H7 (cell line): ENCODE data around the gene TP53RK. TPM values are rescaled to one million over a fixed set of nuclear protein-coding genes. Genes with fewer than 3 reads are reported as not detected.

ENCODE experiments used
- DNase-seq: peaks from one replicate; pipeline ENCODE4 v3.0.0; 2012
- H3K27me3 ChIP-seq: 2 replicates; pipeline ENCODE4 v1.6.0; 2011; ENCODE audit warnings: mild to moderate bottlenecking, low read length; ENCODE audit not compliant: control insufficient read depth, insufficient read depth
- H3K36me3 ChIP-seq: replicated peaks from 2 replicates; pipeline ENCODE4 v1.5.1; 2011; ENCODE audit warnings: low read length; ENCODE audit not compliant: control insufficient read depth, insufficient read depth
- H3K4me3 ChIP-seq: 2 replicates; pipeline ENCODE4 v1.5.1; 2011; ENCODE audit warnings: low read depth, mild to moderate bottlenecking, control low read depth, low read length, moderate library complexity; ENCODE audit not compliant: insufficient read depth
- total RNA-seq: library from RNA; depleted of rRNA; stranded (reverse); fragments of >200 nt; shearing (Covaris generic); gene quantifications from 2 replicates; pipeline ENCODE4 v1.2.3, GENCODE V29; 2014

Gene TP53RK
- total RNA-seq, 1 experiment from 2014 or later, result 20.0 TPM

DNA sequence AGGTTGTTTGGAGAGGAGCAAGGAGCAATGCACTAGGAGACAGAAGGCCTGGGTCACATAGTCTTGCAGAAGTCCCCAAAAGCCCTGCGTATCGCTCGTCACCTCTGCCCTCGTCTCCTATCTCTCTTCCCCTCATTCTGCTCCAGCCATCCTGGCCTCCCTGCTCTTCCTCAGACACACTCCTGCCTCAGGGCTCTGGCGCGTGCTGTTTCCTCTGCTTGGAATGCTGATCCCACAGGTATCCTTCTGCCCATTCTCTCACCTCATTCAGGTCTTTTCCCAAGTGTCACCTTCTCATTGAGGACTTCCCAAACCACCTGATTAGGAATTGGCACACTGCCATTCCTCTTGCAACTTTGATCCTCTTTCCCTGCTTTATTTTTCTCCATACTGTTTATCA is 11.2 kb upstream of the TP53RK start:
- Histone ChIP-seq H3K4me3 (no peak overlapping the region), H3K36me3 (no peaks in the 10 kb centered on the region), H3K27me3 (no peaks in the 10 kb centered on the region)
- no peak for DNase-seq

DNA sequence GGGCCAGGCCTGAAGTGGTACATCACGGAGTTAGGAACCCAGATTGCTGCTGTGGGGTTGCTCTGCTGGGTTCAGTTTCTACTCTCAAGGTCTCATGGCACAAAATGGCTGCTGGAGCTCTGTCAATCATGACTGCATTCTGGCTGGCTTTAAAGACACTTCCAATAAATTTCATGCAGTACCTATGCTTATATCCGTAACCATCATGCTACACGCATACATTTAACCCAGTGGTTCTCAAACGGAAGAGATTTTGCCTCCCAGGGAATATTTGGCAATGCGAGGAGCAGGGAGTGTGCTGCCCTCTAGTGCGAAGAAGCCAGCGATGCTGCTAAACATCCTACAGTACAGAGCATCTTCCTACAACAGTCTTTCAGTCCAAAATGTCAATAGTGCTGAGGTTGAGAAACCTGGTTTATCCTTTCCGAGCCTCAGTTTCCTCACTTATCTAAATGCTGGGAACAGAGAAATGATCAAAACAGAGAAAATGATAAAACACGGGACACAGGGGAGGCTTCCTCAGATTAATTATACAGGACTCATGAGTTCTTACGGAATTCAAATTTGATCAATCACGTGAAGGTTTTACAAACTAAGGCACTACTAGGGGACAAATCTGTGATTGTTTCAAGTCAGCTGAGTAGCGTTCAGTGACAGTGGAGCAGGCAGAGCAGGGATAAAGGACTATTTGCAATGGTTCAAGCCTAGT is 10.6 kb upstream of the TP53RK start:
- H3K36me3 ChIP-seq, result no peaks in the 10 kb centered on the region
- H3K4me3 ChIP-seq, result no peak overlapping the region
- no peak for DNase-seq
- no peaks in the 10 kb centered on the region for H3K27me3 ChIP-seq

GRCh38 chr20:46698788-46699187 is 9.5 kb upstream of the TP53RK start:
- H3K4me3 ChIP-seq, result no peak overlapping the region
- H3K27me3 ChIP-seq, result no peaks in the 10 kb centered on the region
- no peak for DNase-seq
- no peaks in the 10 kb centered on the region for H3K36me3 ChIP-seq

GRCh38 chr20:46696791-46697279 is 7.6 kb upstream of the TP53RK start:
- Histone ChIP-seq H3K4me3 (no peak overlapping the region), H3K27me3 (no peaks in the 10 kb centered on the region), H3K36me3 (no peaks in the 10 kb centered on the region)
- DNase-seq, result no peak

DNA sequence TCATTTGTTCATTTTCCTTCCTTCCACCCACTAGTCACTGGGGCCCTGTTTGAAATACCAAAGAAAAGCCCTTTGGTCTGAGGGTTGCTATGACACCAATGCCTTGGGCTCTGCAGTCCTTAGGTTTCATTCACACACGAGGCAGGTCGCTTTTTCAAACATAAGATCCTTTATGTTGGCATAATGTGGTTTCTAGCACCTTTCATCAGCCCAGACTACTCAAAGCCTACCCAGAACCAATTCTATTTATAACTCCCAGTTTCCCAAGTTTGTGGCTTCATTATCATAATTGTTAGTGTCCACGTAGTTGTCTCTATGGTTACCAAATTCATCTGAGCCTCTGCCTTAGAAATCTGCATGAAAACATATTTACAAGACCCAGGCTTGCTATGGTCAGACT is 6.6 kb upstream of the TP53RK start:
- H3K27me3 ChIP-seq, result no peaks in the 10 kb centered on the region
- DNase-seq, result no peak
- H3K4me3 ChIP-seq, result no peak overlapping the region
- no peaks in the 10 kb centered on the region for H3K36me3 ChIP-seq

- no peaks in the 10 kb centered on the region for H3K27me3 ChIP-seq
- no peak for DNase-seq
- no peaks in the 10 kb centered on the region for H3K36me3 ChIP-seq
- no peak overlapping the region for H3K4me3 ChIP-seq
Observed at GRCh38 chr20:46694484-46694883, 5.2 kb upstream of the TP53RK start.

DNA sequence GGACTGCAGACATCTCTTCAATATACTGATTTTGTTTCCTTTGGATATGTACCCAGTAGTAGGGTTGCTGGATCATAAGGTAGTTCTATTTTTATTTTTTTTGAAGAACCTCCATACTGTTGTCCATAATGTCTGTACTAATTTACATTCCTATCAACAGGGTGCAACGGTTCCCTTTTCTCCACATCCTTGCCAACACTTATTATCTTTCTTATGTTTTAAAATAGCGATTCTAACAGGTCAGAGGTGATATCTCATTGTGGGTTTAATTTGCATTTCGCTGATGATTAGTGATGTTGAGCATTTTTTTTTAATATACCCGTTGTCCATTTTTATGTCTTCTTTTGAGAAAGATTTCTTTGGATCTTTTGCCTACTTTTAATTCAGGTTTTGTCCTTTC is 2.0 kb upstream of the TP53RK start:
- no peak for DNase-seq
- peaks cover 6% of the 10 kb centered on the region for H3K36me3 ChIP-seq
- H3K4me3 ChIP-seq, result no peak overlapping the region
- H3K27me3 ChIP-seq, result no peaks in the 10 kb centered on the region

- DNase-seq, result no peak
- Histone ChIP-seq H3K27me3 (no peaks in the 10 kb centered on the region), H3K36me3 (peaks cover 9% of the 10 kb centered on the region), H3K4me3 (no peak overlapping the region; the same call in 1 of the 2 replicates)
Observed at GRCh38 chr20:46690219-46691106, 1.2 kb upstream of the TP53RK start.

GRCh38 chr20:46689754-46690085 is 476 bp upstream of the TP53RK start:
- Histone ChIP-seq H3K27me3 (no peaks in the 10 kb centered on the region), H3K4me3 (peak overlapping the region; percentile 19), H3K36me3 (peaks cover 9% of the 10 kb centered on the region)
- DNase-seq, result no peak

DNA sequence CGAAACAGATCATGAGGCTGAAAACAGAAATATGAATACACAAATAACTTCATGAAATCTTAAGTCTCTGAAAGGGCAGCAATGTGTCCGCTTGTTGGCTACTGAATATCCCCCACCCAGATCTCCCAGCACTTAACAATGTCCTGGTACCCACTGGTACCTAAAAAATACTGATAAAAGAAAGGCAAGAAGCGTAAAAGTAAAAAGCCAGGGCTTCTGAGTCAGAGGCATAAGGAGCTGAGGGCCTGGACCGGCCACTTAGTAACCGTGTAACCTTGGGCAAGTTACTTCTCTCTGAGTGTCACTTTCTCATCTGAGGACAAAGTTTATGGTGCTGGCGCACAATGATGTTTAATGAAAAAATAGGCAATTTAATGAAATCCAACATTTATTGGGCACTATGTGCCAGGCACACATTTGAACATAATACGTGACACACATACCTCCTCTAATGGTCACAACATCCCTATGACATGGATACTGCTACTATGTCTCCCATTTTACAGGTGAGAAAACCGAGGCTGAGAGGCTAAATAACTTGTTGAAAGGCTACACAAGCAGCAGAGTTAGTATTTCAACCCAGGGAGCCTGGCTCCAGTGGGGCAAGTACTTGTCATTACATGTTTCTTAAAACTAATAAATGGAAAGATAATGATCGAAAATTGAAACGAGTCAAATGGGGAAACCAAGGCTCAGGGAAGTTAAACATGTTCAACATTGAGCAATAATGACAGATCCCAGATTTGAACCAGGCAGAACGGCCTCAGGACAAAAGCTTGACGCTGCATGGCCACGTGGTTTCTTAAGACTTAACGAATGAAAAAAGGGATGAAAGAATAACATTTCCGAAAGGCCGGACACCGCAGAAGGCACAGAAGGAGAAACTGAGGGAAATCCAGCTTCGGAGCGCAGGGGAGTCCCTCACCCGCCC is 828 bp downstream of the TP53RK start:
- Histone ChIP-seq H3K27me3 (no peaks in the 10 kb centered on the region), H3K4me3 (peak overlapping the region; percentile 94), H3K36me3 (peaks cover 9% of the 10 kb centered on the region)
- DNase-seq, result no peak

GRCh38 chr20:46683939-46684750 is 5.1 kb downstream of the TP53RK start:
- Histone ChIP-seq H3K27me3 (no peaks in the 10 kb centered on the region), H3K36me3 (peaks cover 17% of the 10 kb centered on the region), H3K4me3 (peak overlapping the region; percentile 62)
- peak; percentile 68 for DNase-seq

DNA sequence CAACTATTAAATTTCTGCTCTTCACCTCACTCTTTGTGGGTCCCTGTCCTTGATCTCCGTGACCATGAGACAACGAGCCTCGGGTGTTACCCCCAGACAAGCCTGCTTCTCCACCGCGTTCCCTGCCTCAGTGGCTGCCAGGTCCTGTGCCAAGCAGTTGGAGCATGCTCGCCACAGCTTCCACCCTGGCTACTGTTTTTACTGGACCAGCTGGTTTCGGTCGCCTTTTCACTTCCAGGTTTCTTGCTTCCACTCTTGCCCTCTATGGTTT is 5.6 kb downstream of the TP53RK start:
- Histone ChIP-seq H3K4me3 (peak overlapping the region; percentile 62), H3K27me3 (no peaks in the 10 kb centered on the region), H3K36me3 (peaks cover 17% of the 10 kb centered on the region)
- no peak for DNase-seq

DNA sequence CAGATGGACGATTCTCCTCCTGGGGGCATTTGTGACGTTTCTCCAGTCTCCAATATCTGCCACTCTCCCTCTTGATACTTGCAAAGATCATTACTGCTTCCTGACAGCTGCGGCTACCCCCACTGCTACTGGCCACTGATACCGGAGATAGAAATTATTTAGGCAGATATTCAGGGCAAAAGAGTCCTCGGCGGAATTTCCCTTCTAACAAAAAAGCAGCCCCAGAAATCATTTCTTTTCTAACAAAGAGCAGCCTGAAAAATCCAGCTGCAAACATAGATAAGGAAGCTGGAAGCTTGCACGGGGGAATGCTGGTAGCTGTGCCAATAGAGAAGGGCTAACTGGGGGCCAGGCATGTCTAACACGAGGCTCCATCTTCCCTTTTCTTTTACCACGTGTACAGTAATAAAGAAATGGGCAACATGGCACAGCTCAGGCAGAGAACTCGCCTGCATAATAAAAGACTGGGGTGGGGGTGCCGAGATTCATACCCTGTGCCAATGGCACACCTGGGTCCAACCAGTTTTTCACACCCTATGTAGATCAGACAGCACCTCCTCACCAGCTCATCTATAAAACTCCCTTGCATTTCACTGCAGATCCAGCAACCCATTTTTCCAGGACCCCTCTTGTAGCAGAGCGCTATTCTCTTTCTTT is 6.1 kb downstream of the TP53RK start:
- DNase-seq, result no peak
- Histone ChIP-seq H3K36me3 (peaks cover 17% of the 10 kb centered on the region), H3K4me3 (peak overlapping the region; percentile 62), H3K27me3 (no peaks in the 10 kb centered on the region)
